BJ (cell line): ENCODE results near the gene CLMN. TPM values are rescaled to one million over a fixed set of nuclear protein-coding genes. Genes with fewer than 3 reads are reported as not detected.

Source experiments
- CTCF ChIA-PET: fragments of 350-600 bp; formaldehyde crosslinking; extraction: SDS; loops from one replicate; lab custom pipeline; 2021; ENCODE audit warnings: antibody characterized with exemption, inconsistent platforms; lab: Yijun Ruan, JAX
- POLR2A ChIA-PET: fragments of 300-600 bp; sonication (Branson Sonifier 250); formaldehyde crosslinking; extraction: SDS; loops from one replicate; lab custom pipeline; 2021; ENCODE audit warnings: antibody characterized with exemption; lab: Charles Lee
- DNase-seq: peaks from one replicate; pipeline ENCODE4 v3.0.0-alpha.2; 2011; ENCODE audit warnings: low read depth
- H3K27me3 ChIP-seq: 2 replicates; pipeline ENCODE4 v1.6.0; 2011; ENCODE audit warnings: low read length; ENCODE audit not compliant: control insufficient read depth, insufficient read depth
- H3K36me3 ChIP-seq: 2 replicates; pipeline ENCODE4 v1.5.1; 2011; ENCODE audit warnings: low read length; ENCODE audit not compliant: control insufficient read depth, insufficient read depth
- H3K4me3 ChIP-seq: 2 replicates; pipeline ENCODE4 v1.5.1; 2011; ENCODE audit warnings: low read depth, mild to moderate bottlenecking, control low read depth, low read length
- polyA plus RNA-seq: library from polyadenylated mRNA; depleted of rRNA; stranded (reverse); fragments of >200 nt; gene quantifications from 2 replicates; pipeline ENCODE4 v1.2.3, GENCODE V29; 2011
- TF ChIP-seq, protein P1 (sequence below): IDR thresholded peaks from 2 replicates; pipeline ENCODE4 v1.5.1; 2011; ENCODE audit warnings: low read depth, mild to moderate bottlenecking, control low read depth, inconsistent platforms, low read length, moderate library complexity; ENCODE audit not compliant: insufficient read depth

Gene CLMN
- polyA plus RNA-seq, 1 experiment = 0.13 TPM

DNA sequence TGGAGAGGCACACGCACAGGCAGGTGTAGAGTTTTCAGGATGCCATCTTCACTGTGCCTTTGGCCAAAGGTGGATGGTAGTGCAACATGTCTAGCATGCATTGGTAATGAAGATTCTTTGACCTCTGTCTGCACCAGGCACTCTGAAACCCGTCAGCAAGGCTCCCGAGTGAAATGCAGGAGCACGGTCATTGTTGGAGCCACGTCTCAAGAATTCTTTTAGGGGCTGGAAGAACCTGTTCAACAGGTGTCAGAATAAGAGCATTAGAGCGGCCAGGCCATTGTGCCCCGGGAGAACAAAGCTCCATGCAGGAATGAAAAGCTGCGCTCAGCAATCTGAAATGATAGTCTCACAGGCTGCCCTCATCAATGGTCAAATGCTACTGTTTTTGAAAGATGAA lies 122.2 kb downstream of the CLMN start:
- POLR2A ChIA-PET = no interaction called here
- Histone ChIP-seq H3K36me3 (no peaks in the 10 kb centered on the region; the same call in 1 of the 2 replicates), H3K27me3 (no peaks in the 10 kb centered on the region), H3K4me3 (no peak overlapping the region)
- no peak for DNase-seq
- CTCF ChIA-PET = no interaction called here
- TF ChIP-seq, protein P1, sequence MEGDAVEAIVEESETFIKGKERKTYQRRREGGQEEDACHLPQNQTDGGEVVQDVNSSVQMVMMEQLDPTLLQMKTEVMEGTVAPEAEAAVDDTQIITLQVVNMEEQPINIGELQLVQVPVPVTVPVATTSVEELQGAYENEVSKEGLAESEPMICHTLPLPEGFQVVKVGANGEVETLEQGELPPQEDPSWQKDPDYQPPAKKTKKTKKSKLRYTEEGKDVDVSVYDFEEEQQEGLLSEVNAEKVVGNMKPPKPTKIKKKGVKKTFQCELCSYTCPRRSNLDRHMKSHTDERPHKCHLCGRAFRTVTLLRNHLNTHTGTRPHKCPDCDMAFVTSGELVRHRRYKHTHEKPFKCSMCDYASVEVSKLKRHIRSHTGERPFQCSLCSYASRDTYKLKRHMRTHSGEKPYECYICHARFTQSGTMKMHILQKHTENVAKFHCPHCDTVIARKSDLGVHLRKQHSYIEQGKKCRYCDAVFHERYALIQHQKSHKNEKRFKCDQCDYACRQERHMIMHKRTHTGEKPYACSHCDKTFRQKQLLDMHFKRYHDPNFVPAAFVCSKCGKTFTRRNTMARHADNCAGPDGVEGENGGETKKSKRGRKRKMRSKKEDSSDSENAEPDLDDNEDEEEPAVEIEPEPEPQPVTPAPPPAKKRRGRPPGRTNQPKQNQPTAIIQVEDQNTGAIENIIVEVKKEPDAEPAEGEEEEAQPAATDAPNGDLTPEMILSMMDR = no peak

DNA sequence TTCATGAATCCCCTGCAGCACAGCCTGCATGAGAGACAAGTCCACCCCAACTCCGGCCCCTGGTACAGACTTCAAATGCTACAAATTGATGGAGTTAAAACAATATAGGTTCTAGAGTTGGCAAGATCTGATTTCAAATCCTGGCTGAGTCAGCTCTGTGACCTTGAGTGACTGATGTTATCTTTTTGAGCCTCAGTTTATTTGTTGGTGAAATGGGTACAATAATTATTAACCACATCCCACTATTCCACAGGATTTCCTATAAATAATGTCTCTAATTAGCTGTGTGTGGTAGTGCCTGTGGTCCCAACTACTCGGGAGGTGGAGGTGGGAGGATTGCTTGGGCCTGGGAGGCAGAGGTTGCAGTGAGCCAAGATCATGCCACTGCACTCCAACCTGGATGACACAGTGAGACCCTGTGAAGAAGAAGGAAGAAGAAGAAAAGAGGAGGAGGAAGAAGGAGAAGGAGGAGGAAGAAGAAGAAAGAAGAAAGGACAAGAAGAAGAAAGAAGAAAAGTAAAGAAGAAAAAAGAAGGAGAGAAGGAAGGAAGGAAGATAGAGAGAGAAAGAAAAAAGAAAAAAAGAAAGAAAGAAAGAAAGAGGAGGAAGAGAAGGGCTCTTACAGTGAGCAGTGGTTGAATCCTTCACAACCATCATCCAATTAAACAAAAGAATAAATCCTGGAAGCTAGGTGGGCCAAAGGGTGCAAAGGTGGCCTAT lies 122.7 kb downstream of the CLMN start:
- DNase-seq = no peak
- CTCF ChIA-PET = no interaction called here
- POLR2A ChIA-PET = no interaction called here
- no peaks in the 10 kb centered on the region; the same call in 1 of the 2 replicates for H3K36me3 ChIP-seq
- no peak overlapping the region for H3K4me3 ChIP-seq
- TF ChIP-seq, protein P1 = no peak
- no peaks in the 10 kb centered on the region for H3K27me3 ChIP-seq

DNA sequence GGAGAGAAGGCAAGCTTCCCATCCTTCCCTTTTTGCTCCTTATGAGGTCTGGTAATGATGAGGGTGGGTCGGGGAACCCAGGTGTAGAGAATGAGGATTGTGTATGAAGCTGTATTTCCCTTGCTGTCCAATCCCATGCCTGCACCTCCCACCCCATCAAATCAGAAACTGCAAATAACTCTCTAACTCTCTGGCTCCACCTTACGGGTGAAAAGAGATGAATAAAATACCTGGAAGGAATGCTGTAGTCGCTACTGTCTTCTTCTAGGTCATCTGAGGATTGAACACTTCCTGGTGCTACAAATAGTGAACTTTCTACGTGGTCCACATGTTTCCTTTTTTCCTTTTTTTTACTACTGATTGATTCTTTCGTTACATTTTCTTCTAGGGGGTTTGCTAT lies 123.4 kb downstream of the CLMN start:
- Histone ChIP-seq H3K27me3 (no peaks in the 10 kb centered on the region), H3K36me3 (no peaks in the 10 kb centered on the region; the same call in 1 of the 2 replicates), H3K4me3 (no peak overlapping the region)
- ChIA-PET CTCF (interaction anchor here (0.7 to 1.0 kb wide), 2 partner anchors 15 to 22 kb away, joined by 3 read pairs; no protein-coding TSS in a partner anchor), POLR2A (no interaction called here)
- TF ChIP-seq, protein P1 = no peak
- no peak for DNase-seq

DNA sequence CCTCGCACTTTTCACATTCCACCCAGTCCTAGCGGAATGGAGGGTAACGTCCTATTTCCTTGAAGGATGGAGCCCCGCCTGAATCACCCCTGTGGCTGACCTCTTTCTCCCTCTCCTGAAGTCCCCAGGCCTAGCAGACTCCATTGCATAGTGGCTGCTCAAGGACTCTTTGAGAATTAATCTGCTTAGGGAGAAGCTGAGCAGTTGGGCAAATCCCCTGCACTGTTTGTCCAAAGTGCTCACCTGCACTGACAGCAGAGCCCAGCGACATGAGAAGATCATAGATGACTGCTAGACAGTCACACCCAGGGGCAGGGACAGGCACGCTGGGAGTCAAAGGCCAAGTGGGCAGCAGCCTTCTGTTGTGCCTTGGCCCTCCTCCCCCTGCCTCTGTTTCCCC lies 124.7 kb downstream of the CLMN start:
- H3K4me3 ChIP-seq = no peak overlapping the region
- no peaks in the 10 kb centered on the region; the same call in 1 of the 2 replicates for H3K36me3 ChIP-seq
- CTCF ChIA-PET = no interaction called here
- no peaks in the 10 kb centered on the region for H3K27me3 ChIP-seq
- POLR2A ChIA-PET = no interaction called here
- TF ChIP-seq, protein P1 = no peak
- DNase-seq = no peak

DNA sequence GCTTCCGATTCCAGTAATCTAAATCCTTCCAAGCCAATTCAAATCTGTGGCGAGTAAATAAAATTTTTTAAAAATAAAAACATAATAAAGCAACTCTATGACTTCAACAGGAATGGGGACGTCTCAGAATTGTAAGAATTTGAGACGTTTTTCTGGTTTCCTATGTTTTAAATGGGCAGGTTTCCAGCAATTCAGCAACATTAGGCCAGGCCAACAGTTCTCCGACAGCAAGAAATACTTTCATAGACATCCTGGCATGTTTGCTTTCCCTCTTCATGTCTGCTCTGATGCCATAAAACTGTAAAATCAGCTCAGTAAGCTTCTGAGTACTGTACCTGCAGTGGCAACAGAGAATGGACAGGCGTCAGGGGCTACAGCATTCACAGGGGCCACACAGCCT lies 126.6 kb downstream of the CLMN start:
- TF ChIP-seq, protein P1 = no peak
- Histone ChIP-seq H3K36me3 (no peaks in the 10 kb centered on the region), H3K27me3 (no peaks in the 10 kb centered on the region), H3K4me3 (no peak overlapping the region)
- ChIA-PET CTCF (no interaction called here), POLR2A (no interaction called here)
- DNase-seq = no peak
